22Rv1 (cell line): ENCODE measurements around the gene TRIOBP.

ENCODE experiments used
- H3K27ac ChIP-seq: fragments of 450-650 bp; 2 replicates; pipeline ENCODE4 v1.5.1; 2017
- CTCF ChIP-seq: fragments of 450-650 bp; IDR thresholded peaks from 2 replicates; pipeline ENCODE4 v1.5.1; 2017; ENCODE audit warnings: mild to moderate bottlenecking
- ZFX ChIP-seq: fragments of 450-650 bp; IDR thresholded peaks from 2 replicates; pipeline ENCODE4 v1.6.1; 2017; ENCODE audit warnings: antibody characterized with exemption, borderline replicate concordance

The TRIOBP gene

GRCh38 chr22:37674248-37674647 lies 22.6 kb upstream of the TRIOBP start:
- peak overlapping the region; percentile 94 for H3K27ac ChIP-seq
- TF ChIP-seq ZFX: no peak
- no peak for TF ChIP-seq CTCF

GRCh38 chr22:37674951-37675929 lies 21.6 kb upstream of the TRIOBP start, which contains the start of gene LGALS1:
Gene LGALS1 (plus strand): TSS chr22:37675636. CDS start chr22:37675703, 67 bp downstream.
- H3K27ac ChIP-seq: peak within 1 kb of the TSS; percentile 94
- TF ChIP-seq ZFX (no peak), CTCF (peak; percentile 29)

- peak overlapping the region; percentile 94 for H3K27ac ChIP-seq
- TF ChIP-seq ZFX: no peak
- no peak for TF ChIP-seq CTCF
Observed at GRCh38 chr22:37675930-37676735, 20.7 kb upstream of the TRIOBP start.

GRCh38 chr22:37676736-37677492 lies 19.9 kb upstream of the TRIOBP start:
- H3K27ac ChIP-seq: peak overlapping the region; percentile 94
- TF ChIP-seq CTCF (no peak), ZFX (no peak)

- peak overlapping the region; percentile 94 for H3K27ac ChIP-seq
- no peak for TF ChIP-seq ZFX
- no peak for TF ChIP-seq CTCF
Observed at GRCh38 chr22:37677493-37677974, 19.3 kb upstream of the TRIOBP start.

- H3K27ac ChIP-seq: 0 out of 2 replicates have a peak overlapping the region, but pooled peaks have one; percentile 94
- no peak for TF ChIP-seq CTCF
Observed at GRCh38 chr22:37678372-37678771, 18.5 kb upstream of the TRIOBP start.
